ENCODE results near the gene KRTAP20-1. TPM values are rescaled to one million over a fixed set of nuclear protein-coding genes. Genes with fewer than 3 reads are reported as not detected.

Gene KRTAP20-1
- total RNA-seq, 6 experiments from 2014 or later: not detected

GRCh38 chr21:30629200-30629599, 13.0 kb downstream of the KRTAP20-1 start:
- H3K27ac ChIP-seq: no peak overlapping the region
- no peak for ATAC-seq
- H3K27me3 ChIP-seq: no peaks in the 10 kb centered on the region
- TF ChIP-seq POLR2A (IDR thresholded peaks at IDR 0.05): no peak
- no peak for TF ChIP-seq CTCF (IDR thresholded peaks at IDR 0.05)
- H3K4me1 ChIP-seq: no peaks in the 10 kb centered on the region
- intact Hi-C loops (cut with DNase I): no loop called here
- no peak overlapping the region for H3K4me3 ChIP-seq
- 40% methylated on average over 1 of the region's 1 CpG for WGBS (ENCODE audit: insufficient coverage, low coverage, low lambda C conversion rate, missing lambda C conversion rate)
- H3K36me3 ChIP-seq: no peaks in the 10 kb centered on the region
- DNase-seq: no peak
- H3K9me3 ChIP-seq: no peaks in the 10 kb centered on the region

- TF ChIP-seq CTCF (IDR thresholded peaks at IDR 0.05) (no peak), POLR2A (IDR thresholded peaks at IDR 0.05) (no peak)
- H3K27me3 ChIP-seq: no peaks in the 10 kb centered on the region
- no peak within 1 kb of the TSS for H3K4me3 ChIP-seq
- no CpG with 5 or more reads among the region's 1 CpG for WGBS (ENCODE audit: insufficient coverage, low coverage, low lambda C conversion rate, missing lambda C conversion rate)
- H3K27ac ChIP-seq: no peak within 1 kb of the TSS
- intact Hi-C loops (cut with DNase I): no loop called here
- DNase-seq (no peak), ATAC-seq (no peak)
- H3K36me3 ChIP-seq: no peaks in the 10 kb centered on the region
- no peaks in the 10 kb centered on the region for H3K9me3 ChIP-seq
- no peaks in the 10 kb centered on the region for H3K4me1 ChIP-seq
These were observed 18.7 kb downstream of the KRTAP20-1 start, which contains the start of gene KRTAP20-2 for GRCh38 chr21:30634906-30635305. KRTAP20-2 (plus strand) TSS chr21:30635206; CDS start chr21:30635264, 58 bp downstream.

GRCh38 chr21:30638686-30639085, 22.5 kb downstream of the KRTAP20-1 start:
- no peaks in the 10 kb centered on the region for H3K9me3 ChIP-seq
- TF ChIP-seq POLR2A (IDR thresholded peaks at IDR 0.05) (no peak), CTCF (IDR thresholded peaks at IDR 0.05) (no peak)
- H3K36me3 ChIP-seq: no peaks in the 10 kb centered on the region
- H3K4me1 ChIP-seq: no peaks in the 10 kb centered on the region
- no peaks in the 10 kb centered on the region for H3K27me3 ChIP-seq
- intact Hi-C loops (cut with DNase I): no loop called here
- no peak overlapping the region for H3K27ac ChIP-seq
- WGBS (ENCODE audit: insufficient coverage, low coverage, low lambda C conversion rate, missing lambda C conversion rate): 90% methylated on average over 3 of the region's 3 CpGs
- DNase-seq: no peak
- no peak overlapping the region for H3K4me3 ChIP-seq
- ATAC-seq: no peak

GRCh38 chr21:30642564-30642963, 26.3 kb downstream of the KRTAP20-1 start, which contains the start of gene KRTAP20-3:
KRTAP20-3 (plus strand) TSS chr21:30642864.
- TF ChIP-seq CTCF (IDR thresholded peaks at IDR 0.05) (no peak), POLR2A (IDR thresholded peaks at IDR 0.05) (no peak)
- H3K27ac ChIP-seq: no peak within 1 kb of the TSS
- WGBS (ENCODE audit: insufficient coverage, low coverage, low lambda C conversion rate, missing lambda C conversion rate): 65% methylated on average over 2 of the region's 2 CpGs
- DNase-seq (no peak), ATAC-seq (no peak)
- H3K36me3 ChIP-seq: no peaks in the 10 kb centered on the region
- no peak within 1 kb of the TSS for H3K4me3 ChIP-seq
- no peaks in the 10 kb centered on the region for H3K27me3 ChIP-seq
- no peaks in the 10 kb centered on the region for H3K4me1 ChIP-seq
- intact Hi-C loops (cut with DNase I): no loop called here
- no peaks in the 10 kb centered on the region for H3K9me3 ChIP-seq

GRCh38 chr21:30646904-30647414, 30.7 kb downstream of the KRTAP20-1 start:
- DNase-seq (no peak), ATAC-seq (no peak)
- 27% methylated on average over 1 of the region's 1 CpG for WGBS (ENCODE audit: insufficient coverage, low coverage, low lambda C conversion rate, missing lambda C conversion rate)
- H3K4me3 ChIP-seq: no peak overlapping the region
- H3K36me3 ChIP-seq: no peaks in the 10 kb centered on the region
- H3K27ac ChIP-seq: no peak overlapping the region
- H3K27me3 ChIP-seq: no peaks in the 10 kb centered on the region
- H3K4me1 ChIP-seq: no peaks in the 10 kb centered on the region
- intact Hi-C loops (cut with DNase I): no loop called here
- H3K9me3 ChIP-seq: no peaks in the 10 kb centered on the region
- TF ChIP-seq POLR2A (IDR thresholded peaks at IDR 0.05) (no peak), CTCF (IDR thresholded peaks at IDR 0.05) (no peak)

Measured in right lobe of liver (tissue), 6 donors.